LNCAP (cell line): ENCODE results near the gene EHF.

Experiments
- CTCF ChIP-seq: fragments of 450-650 bp; IDR thresholded peaks from 2 replicates; pipeline ENCODE4 v1.5.1; 2017; ENCODE audit warnings: mild to moderate bottlenecking

Gene EHF

GRCh38 chr11:34634694-34635062, 13.8 kb downstream of the EHF start:
- no peak for TF ChIP-seq CTCF

- TF ChIP-seq CTCF: no peak
Observed at GRCh38 chr11:34636127-34636526, 15.2 kb downstream of the EHF start.

- no peak for TF ChIP-seq CTCF
Observed at GRCh38 chr11:34637303-34637702, 16.4 kb downstream of the EHF start.

GRCh38 chr11:34638897-34639296, 18.0 kb downstream of the EHF start:
- no peak for TF ChIP-seq CTCF

- no peak for TF ChIP-seq CTCF
Observed at GRCh38 chr11:34639545-34639944, 18.7 kb downstream of the EHF start.

GRCh38 chr11:34640050-34640923, 19.4 kb downstream of the EHF start:
- no peak for TF ChIP-seq CTCF

- TF ChIP-seq CTCF: no peak
Observed at GRCh38 chr11:34640924-34641275, 20.0 kb downstream of the EHF start.

- no peak for TF ChIP-seq CTCF
Observed at GRCh38 chr11:34641456-34641855, 20.6 kb downstream of the EHF start.
